ENCODE measurements around the gene PDE2A.

Gene PDE2A

GRCh38 chr11:72704028-72704782 lies 30.0 kb upstream of the PDE2A start:
- no peak for DNase-seq

- no peak for DNase-seq
Measured at GRCh38 chr11:72703267-72704008, 29.2 kb upstream of the PDE2A start.

GRCh38 chr11:72702577-72703241 lies 28.5 kb upstream of the PDE2A start:
- DNase-seq: no peak

GRCh38 chr11:72702096-72702495 lies 27.9 kb upstream of the PDE2A start:
- DNase-seq: no peak

GRCh38 chr11:72701466-72701865 lies 27.2 kb upstream of the PDE2A start:
- DNase-seq: no peak

- DNase-seq: no peak
Measured at GRCh38 chr11:72700146-72700545, 25.9 kb upstream of the PDE2A start.

GRCh38 chr11:72697814-72698213 lies 23.6 kb upstream of the PDE2A start:
- no peak for DNase-seq

DNA sequence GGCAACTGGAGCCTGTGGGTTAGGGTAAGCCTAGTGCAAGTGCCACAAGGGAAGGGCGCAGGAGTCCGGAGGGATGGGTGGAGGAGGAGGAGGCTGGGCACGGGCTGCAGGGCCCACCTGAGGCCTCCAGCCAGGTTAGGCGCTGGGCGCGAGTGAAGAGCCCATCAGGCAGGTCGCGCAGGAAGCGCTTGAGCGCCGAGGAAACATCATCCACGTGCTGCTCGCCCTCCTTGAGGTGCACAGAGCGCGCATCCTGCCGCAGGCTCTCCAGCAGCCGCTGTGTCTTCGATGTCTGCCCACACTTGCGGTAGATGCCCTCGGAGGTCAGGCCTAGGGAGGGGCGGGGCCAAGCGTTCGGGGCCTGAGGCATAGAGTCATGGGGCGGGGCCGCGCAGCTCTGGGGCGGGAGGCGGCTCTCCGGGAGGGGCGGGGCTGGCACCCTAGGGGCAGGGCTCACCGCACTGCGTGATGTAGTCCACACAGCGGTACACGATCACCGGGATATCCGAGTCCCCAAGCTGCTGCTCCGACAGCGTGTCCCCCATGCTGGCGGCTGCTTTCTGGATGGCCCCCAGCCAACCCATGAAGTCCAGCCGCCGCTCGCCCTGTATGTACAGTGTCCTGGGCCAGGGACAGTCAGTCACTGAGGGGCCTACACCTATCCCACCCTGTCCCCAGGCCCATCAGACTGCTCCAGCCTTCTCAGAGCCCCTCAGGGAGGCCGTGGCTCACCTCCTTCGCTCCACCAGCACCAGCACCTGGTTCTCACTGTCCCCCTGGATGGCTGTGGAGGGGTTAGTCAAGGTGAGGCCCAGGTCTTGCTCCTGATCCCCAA lies 22.9 kb upstream of the PDE2A start:
- no peak for DNase-seq

- DNase-seq: no peak
Measured at GRCh38 chr11:72695354-72695753, 21.1 kb upstream of the PDE2A start.

- DNase-seq: no peak
Measured at GRCh38 chr11:72693271-72693968, 19.2 kb upstream of the PDE2A start.

GRCh38 chr11:72692498-72693237 lies 18.4 kb upstream of the PDE2A start:
- DNase-seq: no peak

DNA sequence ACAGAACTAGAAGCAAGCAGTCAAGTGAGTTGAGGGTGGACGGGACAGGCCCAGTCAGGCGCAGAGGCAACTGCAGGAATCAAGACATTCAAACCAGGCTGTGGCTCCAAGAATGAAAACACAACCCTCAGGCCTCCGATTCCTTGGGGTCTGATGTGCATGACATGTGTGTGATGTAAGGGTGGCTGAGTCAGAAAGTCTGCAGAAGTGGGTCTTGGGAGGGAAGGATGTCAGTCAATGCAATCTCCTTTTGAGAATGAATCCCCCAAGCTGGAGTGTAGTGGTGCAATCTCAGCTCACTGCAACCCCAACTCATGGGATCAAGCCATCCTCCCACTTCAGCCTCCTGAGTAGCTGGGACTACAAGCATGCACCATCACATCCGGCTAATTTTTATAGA lies 15.9 kb upstream of the PDE2A start:
- DNase-seq: no peak

DNA sequence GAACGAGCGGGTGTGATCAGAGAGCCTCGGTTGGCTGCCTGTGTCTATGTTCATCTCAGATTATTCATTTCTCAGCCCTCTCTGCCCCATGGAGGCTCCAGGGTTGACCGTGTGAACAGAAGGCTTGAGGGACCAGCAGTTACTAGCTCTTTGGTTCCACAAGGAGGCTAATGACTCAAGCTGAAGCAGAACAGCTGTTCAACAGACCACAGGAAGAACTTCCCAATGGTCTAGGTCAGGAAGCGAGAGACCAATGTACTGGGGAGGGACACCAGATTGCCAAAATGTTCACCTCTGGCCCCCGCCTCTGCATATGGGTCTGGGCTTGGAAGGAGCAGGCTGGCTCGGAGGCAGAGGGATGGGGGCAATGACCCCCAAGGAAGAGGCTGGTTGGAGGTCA lies 14.7 kb upstream of the PDE2A start:
- DNase-seq: no peak

DNA sequence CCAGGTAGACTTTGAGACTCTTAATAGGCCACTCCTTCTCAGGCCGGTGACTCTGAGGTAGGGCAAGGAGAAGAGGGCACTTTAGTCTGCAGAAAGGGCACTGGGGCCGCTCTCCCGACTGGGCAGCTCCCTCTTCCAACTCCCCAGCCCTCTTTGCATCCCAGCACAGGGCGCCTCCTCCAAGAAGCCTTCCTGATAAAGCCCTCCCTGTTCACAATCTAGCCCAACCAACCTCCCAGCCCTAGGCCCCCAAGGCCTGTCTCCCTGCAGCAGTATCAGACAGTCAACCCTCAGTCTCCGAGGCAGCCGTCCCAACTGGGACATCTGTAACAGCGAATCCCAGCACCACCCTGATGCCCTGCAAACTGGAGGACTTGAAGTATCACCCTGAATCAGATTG lies 14.3 kb upstream of the PDE2A start:
- no peak for DNase-seq

- no peak for DNase-seq
Measured at GRCh38 chr11:72687326-72687725, 13.1 kb upstream of the PDE2A start.

DNA sequence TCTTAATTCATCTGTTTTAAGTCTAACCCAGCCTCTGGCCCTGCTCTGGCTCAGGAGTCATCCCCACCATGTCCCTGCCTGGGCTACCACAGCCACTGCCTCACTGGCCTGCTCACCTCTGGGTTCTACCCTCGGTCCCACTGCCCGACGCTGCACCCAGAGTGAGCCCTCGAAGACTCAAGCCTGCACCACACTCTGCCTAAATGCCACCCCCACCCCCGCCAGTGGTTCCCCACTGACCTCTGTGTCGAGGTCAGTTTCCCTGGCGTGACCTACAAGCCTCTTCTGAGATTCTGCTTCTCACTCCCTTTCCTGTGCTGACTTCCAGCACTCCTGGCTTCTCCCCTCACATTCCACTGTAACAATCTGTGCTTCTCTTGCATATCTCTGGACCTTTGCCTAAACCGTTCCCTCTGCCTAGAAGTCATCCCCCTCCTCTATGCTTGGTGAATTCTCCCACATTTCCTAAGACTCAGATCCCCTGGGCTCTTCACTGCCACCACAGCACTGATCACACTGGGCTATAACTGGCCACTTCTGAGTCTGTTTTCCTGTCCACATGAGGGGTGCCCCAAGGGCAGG lies 12.5 kb upstream of the PDE2A start:
- DNase-seq: no peak

DNA sequence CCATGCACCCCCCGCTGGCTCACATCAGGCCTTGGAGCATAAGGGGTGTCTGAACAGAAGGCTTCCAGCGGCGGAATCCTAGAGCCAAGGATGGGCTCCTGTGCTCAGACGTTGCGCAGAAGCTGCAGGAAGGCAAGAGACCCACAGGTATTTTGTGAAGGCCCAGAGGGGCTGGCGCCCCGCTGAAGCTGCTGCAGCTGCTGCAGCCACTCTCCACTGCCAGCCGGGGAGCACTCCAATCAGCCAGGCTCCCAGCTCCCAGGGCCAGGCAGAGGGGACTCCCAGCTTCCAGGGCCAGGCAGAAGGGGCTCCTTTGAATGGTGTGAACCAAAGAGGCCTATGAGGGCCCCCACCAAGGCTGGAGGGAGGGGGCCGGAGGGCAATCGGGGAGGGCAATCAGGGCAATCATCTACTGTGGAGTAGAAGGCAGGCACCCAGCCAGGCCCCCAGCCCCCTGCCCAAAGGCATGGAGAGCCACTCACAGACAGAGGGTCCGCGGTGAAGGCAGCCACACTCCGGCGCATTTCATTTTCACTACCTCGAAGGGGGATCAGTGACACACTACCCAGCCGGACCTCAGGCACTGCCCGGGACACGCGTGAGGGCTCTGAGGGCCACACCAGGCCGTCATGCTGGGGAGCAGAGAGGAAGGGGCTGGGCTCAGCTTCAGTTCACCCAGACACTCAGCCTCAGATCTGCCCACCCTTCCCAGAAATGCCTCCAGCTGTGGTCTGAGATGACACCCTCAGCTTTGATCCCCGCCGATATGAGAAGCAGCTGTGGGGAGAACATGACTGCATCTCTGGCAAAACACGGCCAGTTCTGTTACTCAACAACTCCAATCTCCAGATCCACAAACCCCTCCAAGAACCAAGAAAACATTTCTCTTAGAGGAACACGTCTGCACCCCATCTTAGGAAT lies 11.6 kb upstream of the PDE2A start:
- DNase-seq: peak; percentile 66

DNA sequence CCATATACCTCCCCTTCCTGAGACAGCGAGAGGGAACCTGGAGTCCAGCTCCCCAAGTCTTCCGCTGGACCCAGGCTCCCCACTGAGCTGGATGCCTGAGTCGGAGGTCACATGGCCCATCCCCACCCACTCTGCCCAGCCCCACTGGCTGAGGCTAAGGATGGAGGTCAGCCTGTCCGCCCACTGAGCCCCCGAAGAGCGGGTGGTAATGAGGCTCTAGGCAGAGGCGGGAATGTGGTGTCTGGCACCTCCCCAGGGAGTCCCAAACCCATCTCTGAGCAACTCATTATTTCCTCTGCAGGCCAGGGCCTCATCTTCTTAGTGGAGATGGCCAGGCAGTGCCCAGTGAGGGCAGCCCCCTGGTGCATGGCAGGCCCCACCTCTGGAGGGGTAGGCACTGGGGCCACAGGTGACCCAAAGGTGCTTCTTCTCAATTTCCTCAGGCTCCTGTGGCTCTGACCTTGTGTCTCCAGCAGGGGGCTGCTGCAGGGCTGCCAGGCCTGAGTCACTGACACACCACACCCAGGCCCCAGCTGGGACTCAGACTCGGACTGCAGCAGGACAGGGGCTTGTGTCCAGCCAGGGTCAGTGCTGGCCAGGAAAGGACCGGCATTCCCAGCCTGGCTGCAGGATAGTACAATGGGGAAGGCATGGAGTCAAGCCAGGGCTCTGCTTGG lies 10.2 kb upstream of the PDE2A start:
- DNase-seq: peak; percentile 67

- DNase-seq: peak; percentile 78
Measured at GRCh38 chr11:72683782-72684200, 9.6 kb upstream of the PDE2A start.

GRCh38 chr11:72682858-72683243 lies 8.6 kb upstream of the PDE2A start:
- no peak for DNase-seq
